ENCODE results near the gene PEDS1. TPM values are rescaled to one million over a fixed set of nuclear protein-coding genes. Genes with fewer than 3 reads are reported as not detected.
"Not testable (repeated sequence)": the region's sequence is repeated elsewhere in the genome, so short reads cannot be mapped to it uniquely, and the experiment has no call there.

The PEDS1 gene
- total RNA-seq, 2 donors from 2014 or later: 34.5 to 54.8 TPM

DNA sequence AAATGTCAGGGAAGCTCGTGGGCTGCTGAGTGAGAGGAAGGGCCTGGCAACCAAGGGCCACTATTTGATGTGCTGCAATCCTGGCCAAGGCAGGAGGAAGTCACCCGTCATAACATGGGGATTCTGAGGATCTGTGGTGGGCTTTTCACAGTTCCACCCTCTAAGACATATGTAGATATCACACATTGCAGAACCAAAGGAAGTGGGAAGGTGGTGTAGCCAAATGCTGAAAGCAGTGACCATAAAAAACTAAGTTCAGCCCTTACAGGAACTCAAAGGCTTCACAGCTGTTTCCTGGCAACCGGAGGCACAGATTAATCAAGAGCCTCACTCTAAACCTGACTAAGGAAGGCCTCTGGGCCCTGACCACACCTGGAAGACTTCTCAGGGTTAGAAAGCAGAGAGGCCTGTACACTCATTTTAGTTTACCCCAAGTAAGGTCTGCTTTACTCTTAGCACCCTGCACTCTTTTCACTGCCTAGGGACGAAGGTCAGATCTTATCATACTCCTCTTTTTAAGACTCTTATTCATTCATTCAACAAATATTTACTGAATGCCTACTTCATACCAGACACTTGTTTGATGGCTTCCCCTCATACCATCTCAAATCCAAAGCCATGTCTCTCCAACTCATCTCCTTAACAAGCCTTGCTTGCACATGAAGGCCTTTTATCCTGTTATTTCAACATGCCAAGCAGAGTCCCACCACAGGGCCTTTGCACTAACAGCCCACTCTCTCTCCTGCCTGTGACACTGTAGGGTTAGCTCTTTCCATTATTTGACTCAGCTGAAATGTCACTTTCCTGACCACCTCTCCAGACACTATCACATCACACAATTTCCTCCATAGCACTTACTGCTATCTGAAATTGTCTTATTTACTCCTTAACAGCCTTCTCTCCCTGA is 43.1 kb downstream of the PEDS1 start:
- H3K9me3 ChIP-seq: no peaks in the 10 kb centered on the region
- H3K27me3 ChIP-seq (replicated peaks; ENCODE audit: insufficient read depth): no peaks in the 10 kb centered on the region
- intact Hi-C loops (cut with DNase I): loop anchor here (10.0 kb wide), 1 partner anchor 354 kb away; no protein-coding TSS in a partner anchor
- TF ChIP-seq POLR2AphosphoS5 (IDR thresholded peaks at IDR 0.05): no peak
- no peak for TF ChIP-seq POLR2A (IDR thresholded peaks at IDR 0.05)
- TF ChIP-seq, protein P1, sequence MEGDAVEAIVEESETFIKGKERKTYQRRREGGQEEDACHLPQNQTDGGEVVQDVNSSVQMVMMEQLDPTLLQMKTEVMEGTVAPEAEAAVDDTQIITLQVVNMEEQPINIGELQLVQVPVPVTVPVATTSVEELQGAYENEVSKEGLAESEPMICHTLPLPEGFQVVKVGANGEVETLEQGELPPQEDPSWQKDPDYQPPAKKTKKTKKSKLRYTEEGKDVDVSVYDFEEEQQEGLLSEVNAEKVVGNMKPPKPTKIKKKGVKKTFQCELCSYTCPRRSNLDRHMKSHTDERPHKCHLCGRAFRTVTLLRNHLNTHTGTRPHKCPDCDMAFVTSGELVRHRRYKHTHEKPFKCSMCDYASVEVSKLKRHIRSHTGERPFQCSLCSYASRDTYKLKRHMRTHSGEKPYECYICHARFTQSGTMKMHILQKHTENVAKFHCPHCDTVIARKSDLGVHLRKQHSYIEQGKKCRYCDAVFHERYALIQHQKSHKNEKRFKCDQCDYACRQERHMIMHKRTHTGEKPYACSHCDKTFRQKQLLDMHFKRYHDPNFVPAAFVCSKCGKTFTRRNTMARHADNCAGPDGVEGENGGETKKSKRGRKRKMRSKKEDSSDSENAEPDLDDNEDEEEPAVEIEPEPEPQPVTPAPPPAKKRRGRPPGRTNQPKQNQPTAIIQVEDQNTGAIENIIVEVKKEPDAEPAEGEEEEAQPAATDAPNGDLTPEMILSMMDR (IDR thresholded peaks at IDR 0.05): no peak
- H3K36me3 ChIP-seq: no peaks in the 10 kb centered on the region
- H3K27ac ChIP-seq: no peak overlapping the region
- 38% methylated on average over 4 of the region's 4 CpGs for WGBS
- DNase-seq (ENCODE audit: low spot score): no peak
- H3K4me1 ChIP-seq (replicated peaks): peaks cover 21% of the 10 kb centered on the region
- no peak overlapping the region for H3K4me3 ChIP-seq

DNA sequence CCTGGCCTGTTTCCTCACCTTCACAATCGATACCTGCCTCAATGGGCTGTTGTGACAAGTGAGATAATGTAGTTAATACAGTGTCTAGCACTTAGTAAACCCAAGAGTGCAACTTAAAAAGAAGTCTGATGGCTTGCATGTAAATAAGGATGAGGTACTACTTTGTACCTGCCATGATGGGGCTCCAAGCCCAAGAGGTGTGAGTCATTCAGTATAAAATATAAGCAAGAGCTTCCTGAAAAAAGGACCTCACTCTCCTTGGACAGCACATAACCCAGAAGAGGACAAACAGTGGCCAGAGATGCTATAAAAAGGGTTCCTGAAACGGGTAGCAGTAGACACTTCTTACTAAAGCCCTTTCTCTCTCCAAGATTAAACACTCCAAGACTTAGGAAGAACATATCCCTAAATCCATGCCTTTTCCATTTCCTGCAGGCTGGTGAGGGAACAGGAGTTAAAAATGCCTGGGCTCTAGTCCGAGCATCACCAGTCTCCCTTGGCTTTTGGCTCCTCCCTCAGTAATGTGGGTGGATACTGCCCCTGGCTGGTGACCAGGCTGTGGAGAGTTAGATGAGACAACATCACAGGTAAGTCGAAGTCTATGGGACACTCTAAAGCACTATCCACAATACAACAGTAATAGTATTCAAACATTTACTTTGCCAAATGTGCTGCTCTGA is 44.8 kb downstream of the PEDS1 start:
- Histone ChIP-seq H3K27ac (no peak overlapping the region), H3K27me3 (replicated peaks; ENCODE audit: insufficient read depth) (no peaks in the 10 kb centered on the region), H3K36me3 (no peaks in the 10 kb centered on the region), H3K4me1 (replicated peaks) (peaks cover 21% of the 10 kb centered on the region), H3K4me3 (no peak overlapping the region), H3K9me3 (no peaks in the 10 kb centered on the region)
- intact Hi-C loops (cut with DNase I): no loop called here
- 50% methylated on average over 4 of the region's 4 CpGs for WGBS
- TF ChIP-seq, protein P1 (IDR thresholded peaks at IDR 0.05): no peak
- TF ChIP-seq POLR2A (IDR thresholded peaks at IDR 0.05) (no peak), POLR2AphosphoS5 (IDR thresholded peaks at IDR 0.05) (no peak)
- no peak for DNase-seq (ENCODE audit: low spot score)

DNA sequence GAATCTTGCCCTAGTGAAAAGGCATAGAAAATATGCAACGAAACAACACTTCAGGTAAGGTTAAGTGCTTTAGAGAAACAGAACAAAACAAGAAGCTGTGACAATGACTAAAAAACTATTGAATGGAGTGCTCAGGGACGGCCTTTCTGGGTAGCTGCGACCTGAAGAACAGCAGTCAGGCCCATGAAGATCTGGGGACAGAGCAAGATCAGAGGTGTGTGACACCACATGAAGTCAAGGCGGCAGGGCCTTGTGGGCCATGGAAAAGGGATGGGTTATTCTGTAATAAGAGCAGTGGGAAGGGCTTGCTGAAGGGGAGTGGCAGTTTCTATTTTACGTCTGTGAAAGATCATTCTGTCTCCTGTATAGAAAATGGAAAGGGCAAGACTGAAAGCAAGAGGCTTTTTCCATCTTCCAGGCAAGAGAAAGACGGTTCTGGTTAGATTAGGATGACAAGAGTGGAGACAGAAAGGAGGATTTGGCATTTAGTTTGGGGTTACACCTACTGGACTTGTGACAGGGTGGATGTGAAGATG is 45.7 kb downstream of the PEDS1 start:
- 65% methylated on average over 6 of the region's 6 CpGs for WGBS
- no peaks in the 10 kb centered on the region for H3K27me3 ChIP-seq (replicated peaks; ENCODE audit: insufficient read depth)
- intact Hi-C loops (cut with DNase I): no loop called here
- peaks cover 21% of the 10 kb centered on the region for H3K4me1 ChIP-seq (replicated peaks)
- no peaks in the 10 kb centered on the region for H3K36me3 ChIP-seq
- no peak overlapping the region for H3K27ac ChIP-seq
- DNase-seq (ENCODE audit: low spot score): no peak
- no peak overlapping the region for H3K4me3 ChIP-seq
- no peaks in the 10 kb centered on the region for H3K9me3 ChIP-seq
- TF ChIP-seq POLR2A (IDR thresholded peaks at IDR 0.05) (no peak), POLR2AphosphoS5 (IDR thresholded peaks at IDR 0.05) (no peak)
- TF ChIP-seq, protein P1 (IDR thresholded peaks at IDR 0.05): no peak

DNA sequence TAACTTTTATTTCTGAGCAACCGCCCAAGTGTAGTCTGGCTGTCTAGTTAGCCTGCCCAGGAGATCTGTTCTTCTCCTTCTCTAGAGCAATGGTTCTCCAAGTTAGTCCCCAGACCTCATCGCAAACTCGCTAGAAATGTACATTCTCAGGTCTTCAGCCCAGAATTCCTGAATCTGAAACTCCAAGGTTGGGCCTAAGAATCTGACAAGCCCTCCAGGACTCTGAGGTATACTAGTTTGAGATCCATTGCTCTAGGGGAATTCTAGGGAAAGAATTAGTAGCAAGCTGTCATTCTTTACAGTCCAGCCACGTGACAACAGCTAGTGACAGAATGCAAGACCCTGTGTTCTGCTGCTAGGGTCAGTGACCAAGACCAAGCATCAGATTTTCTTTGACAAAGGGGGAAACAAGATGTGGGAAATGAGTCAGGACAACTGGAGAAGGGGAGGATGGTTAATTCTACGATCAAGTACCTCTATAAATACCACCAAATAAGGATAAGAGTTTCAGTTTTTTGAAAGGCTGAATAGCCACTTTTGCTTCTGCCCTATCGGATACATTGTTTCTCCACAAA is 46.4 kb downstream of the PEDS1 start:
- intact Hi-C loops (cut with DNase I): no loop called here
- H3K36me3 ChIP-seq: no peaks in the 10 kb centered on the region
- TF ChIP-seq, protein P1 (IDR thresholded peaks at IDR 0.05): no peak
- TF ChIP-seq POLR2AphosphoS5 (IDR thresholded peaks at IDR 0.05) (no peak), POLR2A (IDR thresholded peaks at IDR 0.05) (no peak)
- H3K9me3 ChIP-seq: no peaks in the 10 kb centered on the region
- DNase-seq (ENCODE audit: low spot score): no peak
- H3K27me3 ChIP-seq (replicated peaks; ENCODE audit: insufficient read depth): no peaks in the 10 kb centered on the region
- 72% methylated on average over 6 of the region's 6 CpGs for WGBS
- no peak overlapping the region for H3K4me3 ChIP-seq
- H3K4me1 ChIP-seq (replicated peaks): peaks cover 21% of the 10 kb centered on the region
- H3K27ac ChIP-seq: no peak overlapping the region

DNA sequence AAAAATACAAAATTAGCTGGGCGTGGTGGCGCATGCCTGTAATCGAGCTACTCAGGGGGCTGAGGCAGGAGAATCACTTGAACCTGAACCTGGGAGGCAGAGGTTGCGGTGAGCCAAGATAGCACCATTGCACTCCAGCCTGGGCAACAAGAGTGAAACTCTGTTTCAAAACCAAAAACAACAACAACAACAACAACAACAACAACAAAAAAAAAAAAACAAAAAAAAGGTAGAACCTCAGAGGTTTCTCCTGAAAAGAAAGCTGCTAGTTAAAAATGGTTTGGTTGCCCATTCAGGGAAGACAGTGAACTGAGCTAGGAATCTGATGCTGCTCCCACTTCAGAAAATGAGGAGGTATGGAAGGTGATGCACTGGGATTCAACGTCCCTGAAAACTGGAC is 46.9 kb downstream of the PEDS1 start:
- intact Hi-C loops (cut with DNase I); H3K27ac ChIP-seq; H3K27me3 ChIP-seq (replicated peaks; ENCODE audit: insufficient read depth); H3K36me3 ChIP-seq; H3K9me3 ChIP-seq; DNase-seq (ENCODE audit: low spot score); H3K4me3 ChIP-seq: not testable (repeated sequence)
- peaks cover 18% of the 10 kb centered on the region for H3K4me1 ChIP-seq (replicated peaks)
- WGBS: 76% methylated on average over 5 of the region's 5 CpGs
